Thyroid gland (tissue), 4 donors: ENCODE data around the gene KBTBD12.

Experiments used
- CTCF ChIP-seq, 6 experiments: fragments of 200-600 bp in 3 of 6; fragments of 450-650 bp in 3 of 6; sonication (generic) in 3 of 6; IDR thresholded peaks; one replicate each; pipeline ENCODE4 v1.5.1; 2016 to 2019; ENCODE audit warnings: antibody characterized with exemption in 6 of 6, mild to moderate bottlenecking in 2 of 6, inconsistent platforms in 1 of 6, moderate library complexity in 1 of 6
- POLR2A ChIP-seq, 2 donors: fragments of 450-650 bp; IDR thresholded peaks; one replicate each; pipeline ENCODE4 v1.6.1; 2017; ENCODE audit warnings: antibody characterized with exemption in 2 of 2, mild to moderate bottlenecking in 2 of 2, moderate library complexity in 1 of 2

DNA sequence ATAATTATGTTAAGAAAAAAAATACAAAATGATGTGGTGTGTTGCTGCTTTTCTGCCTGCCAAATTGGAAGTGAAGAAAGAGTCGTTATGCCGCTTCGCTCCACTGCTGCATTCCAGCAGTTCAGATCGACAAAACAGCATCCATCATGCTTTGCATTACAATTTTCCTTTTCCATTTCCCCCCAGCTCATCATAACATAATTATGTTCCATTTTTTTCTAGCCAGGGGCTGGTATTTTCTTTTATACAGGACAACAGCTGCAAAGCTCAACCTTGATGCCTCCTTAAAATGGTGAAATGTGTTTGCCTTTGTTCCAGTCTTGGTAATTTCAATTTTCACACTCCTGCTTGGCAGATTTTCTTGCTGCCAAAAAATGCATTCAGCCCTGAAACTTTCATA, 44.9 kb upstream of the KBTBD12 start:
- TF ChIP-seq CTCF (IDR thresholded peaks at IDR 0.05) (no peak), POLR2A (IDR thresholded peaks at IDR 0.05) (no peak)
